Epithelial cell of prostate (primary cell): ENCODE results near the gene ERBB4.
"Not testable (repeated sequence)": the region's sequence is repeated elsewhere in the genome, so short reads cannot be mapped to it uniquely, and the experiment has no call there.

Experiments
- DNase-seq: peaks from one replicate; pipeline ENCODE4 v3.0.0-alpha.2; 2011; ENCODE audit warnings: low read depth, low spot score
- H3K27ac ChIP-seq: fragments of 450-650 bp; 2 replicates; pipeline ENCODE4 v1.5.1; 2017; ENCODE audit warnings: mild to moderate bottlenecking

The ERBB4 gene

DNA sequence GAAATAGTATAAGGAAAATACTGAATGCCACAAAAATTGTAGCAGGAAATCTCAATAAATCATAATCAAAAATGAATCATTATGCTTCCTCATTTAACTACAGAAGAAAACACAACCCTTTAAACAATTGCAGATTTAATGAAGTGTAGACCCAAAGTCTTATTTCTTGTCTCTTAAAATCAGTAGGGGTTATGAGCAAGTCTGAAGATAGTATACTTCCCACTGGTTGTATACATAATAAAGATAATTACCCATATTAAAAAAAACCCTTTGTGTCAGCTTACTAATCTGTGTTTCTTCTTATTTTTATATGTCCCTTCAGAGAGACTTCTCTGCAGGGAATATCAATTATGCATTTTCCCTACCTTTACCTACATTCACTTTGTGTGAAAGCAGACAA lies 504.7 kb downstream of the ERBB4 start:
- no peak for DNase-seq
- H3K27ac ChIP-seq: no peak overlapping the region

DNA sequence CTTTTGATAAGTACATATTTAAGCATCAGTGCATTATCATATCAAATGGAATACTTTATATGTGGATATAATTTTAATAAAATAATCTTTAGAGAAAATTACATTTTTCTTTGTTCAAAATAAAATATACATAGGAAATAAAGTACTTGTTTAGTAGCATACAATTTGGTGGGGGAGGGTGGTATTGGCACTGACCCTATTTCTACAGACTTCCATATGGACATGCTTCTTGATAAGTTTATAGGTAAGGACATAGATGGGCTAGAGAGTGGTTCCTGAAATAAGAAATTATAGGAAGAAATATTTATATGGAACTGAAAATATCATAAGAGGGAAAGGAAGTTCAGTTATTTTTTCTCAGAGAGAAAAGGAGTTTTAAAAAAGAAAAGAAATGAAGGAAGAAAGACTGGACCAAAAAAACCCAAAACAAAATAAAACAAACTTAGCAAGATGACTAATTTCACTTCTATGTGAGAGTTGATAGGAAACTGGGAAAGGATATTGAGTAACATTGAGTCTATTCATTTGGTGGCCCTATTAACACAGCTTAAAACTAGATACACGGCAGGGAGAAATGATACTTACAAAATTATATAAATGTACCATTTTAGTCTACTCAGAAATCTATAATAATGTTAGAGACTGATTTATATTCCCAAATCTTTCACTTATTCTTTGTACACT lies 505.9 kb downstream of the ERBB4 start:
- DNase-seq: no peak
- no peak overlapping the region for H3K27ac ChIP-seq

GRCh38 chr2:212032032-212032431 lies 506.6 kb downstream of the ERBB4 start:
- H3K27ac ChIP-seq: no peak overlapping the region
- no peak for DNase-seq

DNA sequence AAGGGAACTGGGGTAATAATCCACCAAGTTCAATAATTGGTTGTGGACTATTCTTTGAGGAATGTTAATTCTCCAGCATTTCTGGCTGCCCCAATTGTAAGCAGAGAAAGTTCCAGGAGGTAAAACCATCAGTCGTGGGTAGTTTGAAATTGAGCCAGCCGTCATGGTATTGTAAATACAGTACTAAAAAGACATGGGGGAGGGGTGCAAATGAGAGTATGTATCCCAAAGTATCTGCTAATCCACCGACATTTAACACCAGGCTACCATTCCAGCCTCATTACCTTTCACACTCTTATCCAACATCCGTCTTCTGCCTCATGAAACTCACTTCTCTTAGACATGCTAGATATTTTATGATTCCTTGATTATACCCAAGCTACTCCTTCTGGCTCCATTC lies 507.9 kb downstream of the ERBB4 start:
- H3K27ac ChIP-seq: no peak overlapping the region

DNA sequence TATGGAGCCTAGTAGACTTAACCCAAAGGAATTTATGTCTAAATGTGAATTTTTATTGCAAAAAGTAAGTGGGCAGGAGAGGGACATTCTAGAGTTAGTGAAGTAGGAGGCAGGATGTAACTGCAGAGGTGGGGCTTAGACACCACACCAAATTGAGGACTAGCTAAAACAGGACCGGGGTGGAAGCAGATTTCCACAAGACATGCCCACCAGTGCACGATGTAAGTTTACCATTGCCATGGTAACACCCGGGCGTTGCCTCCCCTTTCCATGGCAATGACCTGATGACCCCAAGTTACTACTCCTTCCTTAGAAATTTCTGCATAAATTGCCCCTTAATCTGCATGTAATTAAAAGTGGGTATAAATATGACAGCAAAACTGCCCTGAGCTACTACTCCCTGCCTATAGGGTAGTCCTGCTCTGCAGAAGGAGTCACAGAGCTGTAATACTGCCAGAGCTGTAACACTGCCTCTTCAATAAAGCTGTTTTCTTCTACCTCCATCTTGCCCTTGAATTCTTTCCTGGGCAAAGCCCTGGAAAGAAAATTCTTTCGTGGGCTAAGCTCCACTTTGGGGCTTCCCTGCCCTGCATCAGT lies 509.7 kb downstream of the ERBB4 start:
- H3K27ac ChIP-seq: no peak overlapping the region
- no peak for DNase-seq

More for the DNA sequence above, 507.9 kb downstream of the ERBB4 start:
- no peak for DNase-seq

DNA sequence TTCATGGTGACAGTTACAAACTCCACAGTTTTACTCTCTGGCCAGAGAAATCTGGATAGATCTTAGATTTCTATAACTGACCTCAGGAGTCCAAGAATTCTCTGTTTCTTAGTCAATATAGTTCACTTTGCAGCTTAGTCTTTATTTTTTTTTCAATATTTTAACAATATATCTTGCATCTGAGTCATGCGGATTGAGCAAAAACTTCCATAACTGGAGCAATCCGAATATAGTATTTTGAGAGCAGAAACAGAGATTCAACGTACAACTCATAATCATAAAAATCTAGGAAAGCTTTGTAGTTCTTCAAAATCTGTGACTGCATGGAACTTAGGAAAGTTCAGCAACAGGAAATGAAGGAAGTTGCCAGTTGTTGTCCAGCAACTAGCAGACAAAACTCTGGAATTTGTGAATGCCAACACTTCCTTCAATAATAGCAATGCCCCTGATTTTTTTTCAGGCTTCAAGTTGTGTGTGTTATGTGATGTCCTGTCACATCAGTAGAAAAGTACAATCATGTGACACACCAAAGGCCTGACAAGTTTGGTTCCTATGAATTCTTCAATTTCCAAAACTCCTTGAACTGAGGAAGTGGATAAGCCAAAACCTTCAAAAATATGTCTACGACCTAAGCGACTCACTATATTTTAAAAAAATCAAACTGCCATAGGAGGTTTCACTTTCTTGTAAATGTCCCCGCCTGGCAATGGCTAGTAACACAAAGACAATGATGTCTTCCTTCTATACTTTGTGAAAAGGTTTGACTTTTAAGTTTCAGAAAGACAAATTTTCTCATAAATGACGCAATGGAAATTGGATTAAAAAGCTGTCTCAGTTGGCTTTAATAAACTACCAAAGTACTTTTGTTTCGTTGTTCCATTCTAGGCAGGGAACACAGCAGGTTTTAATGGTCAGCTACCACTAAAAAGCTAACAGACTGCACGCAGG lies 510.6 kb downstream of the ERBB4 start:
- no peak overlapping the region for H3K27ac ChIP-seq
- no peak for DNase-seq

- DNase-seq: no peak
- no peak overlapping the region for H3K27ac ChIP-seq
Observed at GRCh38 chr2:212024040-212024439, 514.6 kb downstream of the ERBB4 start.

DNA sequence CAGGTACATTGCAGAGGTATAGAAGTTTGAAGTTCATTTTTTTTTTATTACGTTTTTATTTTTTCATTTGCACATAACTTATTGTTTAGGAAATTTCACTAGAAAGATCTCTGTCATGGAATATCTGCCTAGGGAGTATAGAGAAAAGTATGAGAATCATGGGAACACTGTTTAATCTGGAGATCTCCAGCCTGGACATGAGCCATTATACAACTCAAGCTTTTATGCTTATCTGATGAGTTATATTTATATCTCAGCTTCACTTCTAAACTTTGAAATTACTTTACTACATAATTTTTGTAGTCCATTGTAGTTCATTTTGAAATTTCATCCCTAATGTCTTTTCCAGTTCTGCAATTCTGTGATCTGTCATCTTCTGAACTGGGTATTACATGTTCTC lies 515.6 kb downstream of the ERBB4 start:
- no peak overlapping the region for H3K27ac ChIP-seq
- no peak for DNase-seq

GRCh38 chr2:212021947-212022346 lies 516.7 kb downstream of the ERBB4 start:
- no peak overlapping the region for H3K27ac ChIP-seq
- peak; percentile 6 for DNase-seq

GRCh38 chr2:212015588-212015987 lies 523.0 kb downstream of the ERBB4 start:
- H3K27ac ChIP-seq: no peak overlapping the region
- DNase-seq: no peak

- DNase-seq: no peak
- no peak overlapping the region for H3K27ac ChIP-seq
Observed at GRCh38 chr2:212013626-212014025, 525.0 kb downstream of the ERBB4 start.

DNA sequence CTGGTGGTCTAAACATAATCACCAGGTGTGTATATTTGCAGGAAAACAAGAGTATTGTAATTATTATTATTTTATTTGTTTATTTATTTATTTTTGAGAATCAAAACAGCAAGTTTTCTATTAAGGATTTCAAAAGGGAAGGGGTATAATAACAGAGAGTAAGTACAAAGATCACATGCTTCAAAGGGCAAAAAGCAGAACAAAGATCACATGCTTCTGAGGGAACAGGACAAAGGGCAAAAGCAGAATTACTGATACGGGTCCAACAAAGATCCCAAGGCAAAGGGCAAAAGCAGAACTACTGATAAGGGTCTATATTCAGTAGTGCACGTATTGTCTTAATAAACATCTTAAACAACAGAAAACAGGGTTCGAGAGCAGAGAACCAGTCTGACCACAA lies 528.3 kb downstream of the ERBB4 start:
- not testable (repeated sequence) for DNase-seq, H3K27ac ChIP-seq

DNA sequence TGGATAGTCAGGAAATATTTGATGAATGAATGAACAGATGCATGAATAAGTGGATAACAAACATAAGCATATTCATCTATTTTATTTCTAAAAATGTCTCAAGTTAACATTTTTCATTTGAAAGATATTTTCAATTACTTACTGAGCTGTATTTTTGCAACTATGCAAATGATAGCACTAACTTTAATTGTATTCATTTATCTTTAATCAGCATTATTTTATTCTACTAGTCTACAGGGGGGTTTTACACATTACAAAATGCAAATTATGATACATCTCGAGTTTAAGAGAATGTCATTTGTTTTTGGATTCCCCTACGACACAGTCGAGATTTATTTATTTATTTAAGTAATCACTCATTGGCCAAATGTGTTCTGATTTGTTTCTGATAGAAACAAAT lies 530.6 kb downstream of the ERBB4 start:
- DNase-seq: no peak
- H3K27ac ChIP-seq: no peak overlapping the region

GRCh38 chr2:212005085-212005671 lies 533.4 kb downstream of the ERBB4 start:
- no peak for DNase-seq
- H3K27ac ChIP-seq: no peak overlapping the region

GRCh38 chr2:212001325-212001724 lies 537.3 kb downstream of the ERBB4 start:
- no peak overlapping the region for H3K27ac ChIP-seq
- DNase-seq: no peak

DNA sequence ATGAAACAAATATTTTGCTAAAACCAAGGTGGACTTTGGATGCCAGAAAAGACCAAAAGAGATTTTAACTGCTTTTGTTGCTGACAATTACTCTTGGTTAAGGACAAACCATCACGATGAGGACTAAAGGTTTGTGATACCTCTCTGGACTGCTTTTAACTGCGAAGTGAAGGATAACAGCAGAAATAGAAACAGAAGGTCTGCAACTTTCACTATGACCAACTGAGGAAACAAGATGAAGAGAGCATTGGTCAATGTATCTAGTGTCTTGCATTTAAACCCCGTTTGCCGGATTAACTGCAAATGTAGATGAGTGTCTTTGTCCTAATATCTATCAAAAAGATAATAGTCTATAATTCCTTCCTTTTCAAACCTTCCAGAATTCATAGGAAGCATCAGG lies 541.7 kb downstream of the ERBB4 start:
- DNase-seq: no peak
- H3K27ac ChIP-seq: no peak overlapping the region

DNA sequence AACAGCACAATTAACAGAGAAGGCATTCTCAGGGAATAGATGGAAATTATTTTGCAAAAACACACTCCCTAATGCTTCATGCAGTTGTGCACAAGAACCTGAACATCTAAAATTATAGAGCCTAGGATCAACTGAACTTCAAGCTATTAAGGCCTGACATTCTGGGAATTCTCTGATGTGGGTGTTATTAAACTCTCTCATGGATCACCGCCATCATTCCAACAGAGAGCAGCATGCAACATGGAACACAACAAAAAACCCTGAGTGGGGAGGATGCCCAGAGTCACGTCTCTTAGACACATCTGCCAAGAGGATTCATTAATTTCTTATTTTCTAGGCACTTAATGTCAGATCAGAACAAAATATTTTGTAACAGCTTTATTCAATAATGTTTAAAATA lies 543.8 kb downstream of the ERBB4 start:
- no peak overlapping the region for H3K27ac ChIP-seq
- DNase-seq: no peak

- DNase-seq: no peak
- H3K27ac ChIP-seq: no peak overlapping the region
Observed at GRCh38 chr2:211990335-211990734, 548.3 kb downstream of the ERBB4 start.

DNA sequence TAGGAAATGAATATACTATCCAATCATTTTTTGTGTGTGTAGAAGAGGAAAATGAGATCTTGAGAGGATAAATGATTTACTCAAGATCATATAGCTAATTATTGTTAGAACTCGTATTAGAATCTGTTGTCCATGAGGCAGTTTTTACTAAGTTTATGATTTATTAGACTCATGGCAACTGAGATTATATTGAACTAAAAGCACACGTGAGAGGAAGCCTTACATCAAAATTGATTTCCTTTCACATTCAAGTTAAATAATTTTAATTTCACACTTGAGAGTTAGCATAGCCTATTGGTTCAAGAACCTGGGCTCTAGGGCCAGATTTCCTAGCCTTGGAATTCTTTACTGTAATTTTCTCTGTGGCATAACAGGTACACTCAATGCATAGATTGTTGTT lies 552.3 kb downstream of the ERBB4 start:
- no peak for DNase-seq
- H3K27ac ChIP-seq: no peak overlapping the region

- no peak overlapping the region for H3K27ac ChIP-seq
- no peak for DNase-seq
Observed at GRCh38 chr2:211985393-211985792, 553.2 kb downstream of the ERBB4 start.

- DNase-seq: no peak
- H3K27ac ChIP-seq: no peak overlapping the region
Observed at GRCh38 chr2:211982162-211982561, 556.4 kb downstream of the ERBB4 start.
